NCI-H460 (cell line): Measurements from ENCODE around the gene WRAP53. TPM values are rescaled to one million over a fixed set of nuclear protein-coding genes. Genes with fewer than 3 reads are reported as not detected.
"Not testable (repeated sequence)": the region's sequence is repeated elsewhere in the genome, so short reads cannot be mapped to it uniquely, and the experiment has no call there.

Source experiments
- DNase-seq: peaks from one replicate; pipeline ENCODE4 v3.0.0-alpha.2; 2016; ENCODE audit warnings: low read depth; ENCODE audit errors: extremely low read depth
- polyA plus RNA-seq: library from polyadenylated mRNA; depleted of rRNA; stranded (reverse); fragments of >200 nt; gene quantifications from 2 replicates; pipeline ENCODE4 v1.2.3, GENCODE V29; 2014; cell fraction: nucleus; rRNA removed
- total RNA-seq: library from RNA; depleted of rRNA; stranded (reverse); fragments of >200 nt; shearing (Covaris generic); gene quantifications from 2 replicates; pipeline ENCODE4 v1.2.3, GENCODE V29; 2014; rRNA removed

Gene WRAP53
- 16.1 and 17.1 TPM in 2 replicates for total RNA-seq
- polyA plus RNA-seq: 26.0 and 38.8 TPM in 2 replicates

GRCh38 chr17:7687908-7688807 is at the start of gene WRAP53:
Gene WRAP53, plus strand, starts transcription at chr17:7688477. Its CDS starts 172 bp downstream, at chr17:7688649.
- DNase-seq: peak; percentile 98

GRCh38 chr17:7640783-7641182 is 47.5 kb upstream of the WRAP53 start:
- DNase-seq: no peak

DNA sequence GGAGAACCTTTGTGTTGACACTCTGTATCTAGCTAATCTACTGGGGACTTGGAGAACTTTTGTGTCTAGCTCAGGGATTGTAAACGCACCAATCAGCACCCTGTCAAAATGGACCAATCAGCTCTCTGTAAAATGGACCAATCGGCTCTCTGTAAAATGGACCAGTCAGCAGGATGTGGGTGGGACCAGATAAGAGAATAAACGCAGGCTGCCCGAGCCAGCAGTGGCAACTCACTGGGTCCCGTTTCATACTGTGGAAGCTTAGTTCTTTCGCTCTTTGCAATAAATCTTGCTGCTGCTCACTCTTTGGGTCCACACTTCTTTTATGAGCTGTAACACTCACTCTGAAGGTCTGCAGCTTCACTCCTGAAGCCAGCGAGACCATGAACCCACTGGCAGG is 46.6 kb upstream of the WRAP53 start:
- DNase-seq: not testable (repeated sequence)

- DNase-seq: no peak
Observed at GRCh38 chr17:7644775-7645174, 43.5 kb upstream of the WRAP53 start.

- DNase-seq: no peak
Observed at GRCh38 chr17:7646457-7646856, 41.8 kb upstream of the WRAP53 start.

- no peak for DNase-seq
Observed at GRCh38 chr17:7647018-7647417, 41.3 kb upstream of the WRAP53 start.

DNA sequence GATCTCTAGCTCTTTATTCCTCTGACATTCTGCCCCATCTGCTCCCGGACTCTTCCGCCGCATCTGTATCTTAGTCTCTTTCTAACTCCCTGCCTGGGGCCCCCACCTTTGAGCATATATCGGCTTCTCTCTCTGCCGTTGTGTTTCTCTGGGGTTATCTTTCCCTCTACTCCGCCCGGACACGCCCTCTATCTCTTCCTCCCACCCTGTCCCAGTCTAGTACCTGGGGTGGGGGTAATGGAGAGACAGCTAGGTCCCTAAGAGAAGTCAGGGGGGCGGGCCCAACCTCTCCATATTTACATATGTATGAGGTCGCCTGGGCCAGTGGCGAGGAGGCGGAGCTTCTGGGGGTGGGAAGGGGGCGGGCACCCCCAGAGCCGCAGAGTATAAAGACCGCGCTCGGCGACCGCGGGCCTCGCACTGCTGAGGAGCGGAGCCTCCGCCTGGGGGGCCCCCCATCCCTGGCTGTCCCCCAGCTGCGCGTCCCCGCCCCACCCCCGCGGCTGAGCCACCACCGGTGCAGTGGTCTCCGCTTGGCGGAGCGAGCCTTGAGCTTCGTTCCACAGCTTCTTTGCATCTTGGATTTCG is 37.7 kb upstream of the WRAP53 start, which contains the start of gene ATP1B2:
ATP1B2 (plus strand) TSS at position 418 of the 588 bp plus-strand sequence. CDS start 593 bp downstream, outside the sequence.
- DNase-seq: peak; percentile 46

DNA sequence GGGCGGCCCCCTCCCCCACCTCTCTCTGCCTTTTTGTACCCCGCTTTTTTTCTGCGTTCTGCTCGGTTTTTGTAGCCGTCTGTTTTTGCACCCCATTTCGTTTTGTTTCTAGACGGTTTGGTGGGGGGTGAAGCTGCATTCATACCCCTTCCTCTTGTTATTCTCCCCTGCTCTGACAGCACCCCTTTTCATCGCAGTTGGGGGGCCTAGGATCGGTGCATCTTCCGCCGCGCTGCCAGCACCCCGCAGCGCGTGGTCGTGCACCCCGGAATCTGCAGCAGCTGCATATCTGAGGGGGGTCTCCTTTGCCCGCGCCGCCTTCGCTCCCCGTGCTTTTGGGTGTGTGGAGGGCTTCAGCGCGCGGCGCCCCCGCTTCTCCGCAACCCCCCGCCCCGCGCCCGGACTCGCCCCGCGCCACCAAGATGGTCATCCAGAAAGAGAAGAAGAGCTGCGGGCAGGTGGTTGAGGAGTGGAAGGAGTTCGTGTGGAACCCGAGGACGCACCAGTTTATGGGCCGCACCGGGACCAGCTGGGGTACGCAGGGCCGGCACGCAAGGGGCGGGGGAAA is 37.1 kb upstream of the WRAP53 start:
- DNase-seq: no peak

- no peak for DNase-seq
Observed at GRCh38 chr17:7651665-7652387, 36.5 kb upstream of the WRAP53 start.

DNA sequence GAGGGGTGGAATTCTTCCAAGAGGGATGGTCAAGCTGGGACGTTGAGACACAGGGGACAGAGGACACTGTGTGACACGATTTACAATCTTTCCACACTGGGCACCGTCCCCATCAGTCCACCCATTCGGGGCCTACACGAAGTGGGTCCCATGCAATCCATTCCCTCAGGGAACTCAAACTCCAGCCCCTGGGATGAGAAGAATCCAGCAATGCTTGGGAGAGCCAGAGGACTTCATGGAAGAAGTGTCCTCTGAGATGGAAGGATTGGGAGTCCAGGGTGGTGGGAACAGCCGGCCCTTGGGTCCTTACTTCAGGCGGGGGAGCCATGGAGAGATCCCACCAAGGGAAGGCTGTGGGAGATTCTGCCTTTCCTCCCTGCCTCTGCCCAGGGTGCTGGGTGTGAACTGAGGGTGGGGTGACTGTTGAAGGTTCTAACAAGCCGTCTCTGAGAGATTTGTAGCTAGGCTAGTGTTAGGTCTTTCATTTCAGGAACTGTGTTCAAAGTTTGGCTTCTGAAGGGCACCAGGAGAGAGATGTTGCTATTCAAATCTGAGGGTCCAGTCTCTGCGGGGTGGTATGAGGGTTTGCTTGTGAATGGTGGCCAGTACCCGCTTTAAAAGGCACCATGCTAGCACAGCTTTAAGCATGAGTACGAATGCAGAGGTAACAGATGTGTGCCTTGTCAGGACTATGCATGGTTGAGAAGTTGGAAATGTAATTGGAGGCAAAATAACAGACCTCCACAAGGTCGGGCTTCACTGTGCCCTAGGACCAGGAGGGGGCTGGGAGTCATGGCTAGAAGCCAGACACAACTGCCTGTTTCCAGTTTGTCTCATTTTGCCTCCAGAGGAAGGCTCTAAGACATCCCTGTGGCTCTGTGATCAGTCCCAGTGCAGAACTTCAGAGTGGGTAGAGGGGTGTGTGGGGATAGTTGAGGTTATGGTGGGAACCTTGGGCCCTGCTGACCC is 35.6 kb upstream of the WRAP53 start:
- DNase-seq: no peak

DNA sequence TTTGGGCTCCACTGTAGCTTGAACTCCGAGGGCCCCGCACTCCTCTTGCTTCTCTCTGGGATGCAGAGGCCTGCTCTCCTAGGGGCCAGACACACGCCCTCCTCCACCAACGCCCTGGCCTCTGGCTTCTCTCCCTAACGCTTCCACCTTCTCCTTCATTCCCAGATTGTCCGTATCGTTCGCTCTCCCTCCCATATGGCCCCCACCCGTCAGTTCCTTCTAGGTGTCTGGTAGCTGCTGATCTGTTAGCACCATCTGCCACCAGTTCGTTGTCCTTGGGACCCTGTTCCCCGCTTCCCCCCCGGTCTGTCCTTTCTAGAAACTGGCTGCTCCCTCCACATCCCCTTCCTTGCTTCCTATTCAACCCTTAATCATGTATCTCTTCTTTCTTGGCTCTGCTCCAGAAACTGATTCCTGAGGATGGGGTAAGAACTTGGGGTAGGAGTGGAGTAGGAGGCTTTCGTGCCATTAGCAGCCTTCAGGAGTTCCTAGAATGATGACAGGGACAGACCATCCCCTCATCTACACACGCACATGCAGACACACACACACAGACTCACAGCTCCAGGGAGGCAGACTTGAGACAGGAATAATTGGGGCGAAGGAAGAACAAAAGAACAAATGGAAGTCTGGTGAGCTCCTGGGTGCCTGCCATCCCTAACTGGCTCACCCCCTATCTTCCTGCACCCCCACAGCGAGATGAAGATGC is 33.3 kb upstream of the WRAP53 start:
- DNase-seq: no peak

DNA sequence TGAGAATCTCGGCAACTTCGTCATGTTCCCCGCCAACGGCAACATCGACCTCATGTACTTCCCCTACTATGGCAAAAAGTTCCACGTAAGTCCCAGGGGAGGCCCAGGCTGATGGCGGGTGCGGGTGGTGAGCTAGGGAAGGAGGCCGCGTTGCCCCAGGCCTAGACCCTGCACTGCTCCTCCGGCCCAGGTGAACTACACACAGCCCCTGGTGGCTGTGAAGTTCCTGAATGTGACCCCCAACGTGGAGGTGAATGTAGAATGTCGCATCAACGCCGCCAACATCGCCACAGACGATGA is 32.8 kb upstream of the WRAP53 start:
- DNase-seq: no peak

GRCh38 chr17:7656958-7657609 is 31.2 kb upstream of the WRAP53 start:
- DNase-seq: no peak

DNA sequence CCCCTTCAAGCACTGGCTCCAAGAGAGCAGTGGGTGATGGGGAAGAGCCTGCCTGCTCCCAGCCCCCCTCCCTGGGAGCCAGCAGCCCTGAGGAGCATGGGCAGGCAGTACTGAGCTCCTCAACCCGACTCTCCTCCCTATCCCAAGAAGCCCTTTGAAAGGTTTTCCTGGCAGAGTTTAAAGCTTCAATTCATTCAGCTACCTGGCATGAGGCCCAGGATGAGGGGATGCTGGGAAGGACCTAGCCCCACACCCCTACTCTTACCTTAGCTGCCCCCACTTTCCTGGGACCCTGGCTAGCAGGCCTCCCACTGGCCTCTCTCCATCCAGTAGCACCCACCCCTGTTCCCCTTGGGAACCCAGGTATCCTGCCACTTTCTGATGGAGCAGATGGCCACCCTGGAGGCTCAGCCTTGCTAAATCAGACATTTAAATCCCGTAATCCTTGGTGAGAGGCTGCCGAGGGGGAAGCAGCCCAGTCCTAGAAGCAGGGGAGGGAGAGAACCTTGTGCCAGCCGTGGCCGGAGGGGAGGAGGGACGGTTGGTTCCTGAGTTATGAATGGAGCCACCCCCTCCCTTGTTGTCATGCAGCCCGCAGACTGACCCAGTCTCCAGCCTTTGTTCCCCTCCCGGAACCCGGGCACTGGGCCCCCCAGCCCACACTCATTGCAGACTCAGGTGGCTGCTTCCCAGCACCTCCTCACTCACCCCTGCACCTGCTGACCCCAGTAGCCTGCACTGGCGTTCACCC is 20.4 kb upstream of the WRAP53 start:
- DNase-seq: no peak

- DNase-seq: no peak
Observed at GRCh38 chr17:7668482-7668881, 19.8 kb upstream of the WRAP53 start.

GRCh38 chr17:7673239-7673638 is 15.0 kb upstream of the WRAP53 start:
- peak; percentile 12 for DNase-seq

- no peak for DNase-seq
Observed at GRCh38 chr17:7674934-7675333, 13.3 kb upstream of the WRAP53 start.

- no peak for DNase-seq
Observed at GRCh38 chr17:7676533-7676932, 11.7 kb upstream of the WRAP53 start.
